GM23248 (cell line): ENCODE data around the gene CFAP251. TPM values are rescaled to one million over a fixed set of nuclear protein-coding genes. Genes with fewer than 3 reads are reported as not detected.

Experiments
- DNase-seq: peaks from one replicate; pipeline ENCODE4 v3.0.0-alpha.2; 2015
- H2AFZ ChIP-seq: fragments of 200-600 bp; sonication (generic); 2 replicates; pipeline ENCODE4 v1.6.1; 2016; ENCODE audit warnings: antibody characterized with exemption
- H3F3A ChIP-seq: fragments of 200-600 bp; sonication (generic); 2 replicates; pipeline ENCODE4 v1.6.1; 2016; ENCODE audit warnings: mild to moderate bottlenecking, antibody characterized with exemption, mixed run types; ENCODE audit not compliant: insufficient read depth
- H3K27ac ChIP-seq: fragments of 200-600 bp; sonication (generic); 2 replicates; pipeline ENCODE4 v1.5.1; 2016; ENCODE audit warnings: mild to moderate bottlenecking
- H3K27me3 ChIP-seq: fragments of 200-600 bp; sonication (generic); replicated peaks from 2 replicates; pipeline ENCODE4 v1.6.1; 2016; ENCODE audit warnings: mild to moderate bottlenecking; ENCODE audit not compliant: insufficient read depth
- H3K36me3 ChIP-seq: fragments of 200-600 bp; sonication (generic); 2 replicates; pipeline ENCODE4 v1.6.1; 2016; ENCODE audit warnings: low read depth, mild to moderate bottlenecking
- H3K4me1 ChIP-seq: fragments of 200-600 bp; sonication (generic); 2 replicates; pipeline ENCODE4 v1.6.1; 2016; ENCODE audit warnings: mild to moderate bottlenecking; ENCODE audit not compliant: insufficient read depth
- H3K4me2 ChIP-seq: fragments of 200-600 bp; sonication (generic); one replicate; pipeline ENCODE4 v1.6.1; 2016; ENCODE audit warnings: mild to moderate bottlenecking; ENCODE audit not compliant: unreplicated experiment
- H3K4me3 ChIP-seq: fragments of 200-600 bp; sonication (generic); 2 replicates; pipeline ENCODE4 v1.5.1; 2016; ENCODE audit warnings: mild to moderate bottlenecking
- H3K79me2 ChIP-seq: fragments of 200-600 bp; sonication (generic); 2 replicates; pipeline ENCODE4 v1.6.1; 2016; ENCODE audit warnings: mild to moderate bottlenecking; ENCODE audit not compliant: insufficient read depth
- H3K9ac ChIP-seq: fragments of 200-600 bp; sonication (generic); 2 replicates; pipeline ENCODE4 v1.6.1; 2016; ENCODE audit warnings: mild to moderate bottlenecking
- H3K9me2 ChIP-seq: fragments of 200-600 bp; sonication (generic); 2 replicates; pipeline ENCODE4 v1.6.1; 2016; ENCODE audit warnings: mixed run types, mild to moderate bottlenecking, moderate library complexity; ENCODE audit not compliant: insufficient read depth
- H3K9me3 ChIP-seq: fragments of 200-600 bp; sonication (generic); one replicate; pipeline ENCODE4 v1.6.1; 2017; ENCODE audit warnings: low read depth
- H4K20me1 ChIP-seq: fragments of 200-600 bp; sonication (generic); 2 replicates; pipeline ENCODE4 v1.6.0; 2016; ENCODE audit not compliant: insufficient read depth
- EZH2 ChIP-seq: fragments of 200-600 bp; sonication (generic); IDR thresholded peaks from 2 replicates; pipeline ENCODE4 v1.6.1; 2018; ENCODE audit warnings: antibody characterized with exemption, mild to moderate bottlenecking; ENCODE audit not compliant: insufficient read depth, poor library complexity, severe bottlenecking
- EZH2phosphoT487 ChIP-seq: fragments of 200-600 bp; sonication (generic); IDR thresholded peaks from 2 replicates; pipeline ENCODE4 v1.6.1; 2018; ENCODE audit warnings: antibody characterized with exemption, moderate library complexity, mild to moderate bottlenecking, low read depth; ENCODE audit not compliant: insufficient read depth
- WGBS, 2 experiments: methylation state at CpG; one replicate each; pipeline ENCODE4 v1.1.6; 2015 to 2017; ENCODE audit warnings: low lambda C conversion rate in 2 of 2, low coverage in 1 of 2; ENCODE audit errors: missing lambda C conversion rate in 2 of 2; 5-methylcytosine and 5-hydroxymethylcytosine counted together
- in situ Hi-C: fragments of 300-500 bp; cut with MboI; formaldehyde crosslinking; loops from 2 replicates; pipeline ENCODE4 v1.15.0; 2020
- polyA plus RNA-seq: library from polyadenylated mRNA; unstranded; fragments of >200 nt; fragmentation: Nextera tagmentation; extraction: Ambion mirVana; gene quantifications from 2 replicates; pipeline ENCODE4 v1.2.1, GENCODE V29; 2016
- total RNA-seq: library from RNA; depleted of rRNA; stranded (reverse); fragments of >200 nt; shearing (Covaris generic); gene quantifications from 2 replicates; pipeline ENCODE4 v1.2.3, GENCODE V29; 2014

CFAP251 gene
- total and polyA plus RNA-seq, 2 experiments from 2014 or later: 0.58 to 1.6 TPM

DNA sequence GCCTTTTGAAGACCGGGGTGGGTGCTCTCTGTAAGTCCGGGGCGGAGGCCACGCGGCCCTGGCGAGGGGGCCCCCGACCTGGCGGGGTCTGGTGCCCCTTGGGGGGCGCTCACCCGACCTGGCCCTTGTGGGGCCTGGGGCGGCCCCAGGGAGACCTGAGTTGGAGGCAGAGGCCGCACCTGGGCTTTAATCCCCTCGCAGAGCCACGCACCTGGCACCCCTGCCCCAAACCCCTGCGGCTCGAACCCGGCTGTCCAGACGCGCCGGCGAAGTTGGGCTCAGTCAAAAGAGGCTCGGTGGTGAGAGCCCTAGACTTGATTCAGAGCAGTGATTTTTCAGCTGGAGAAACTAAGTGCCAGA, 267 bp downstream of the CFAP251 start:
- Histone ChIP-seq H3K27me3 (no peaks in the 10 kb centered on the region), H3K9me2 (no peaks in the 10 kb centered on the region), H3K4me3 (0 out of 2 replicates have a peak overlapping the region, but pooled peaks have one; percentile 28), H3K9ac (no peak overlapping the region; the same call in 1 of the 2 replicates), H4K20me1 (no peaks in the 10 kb centered on the region), H3K36me3 (peaks cover 8% of the 10 kb centered on the region), H3K4me1 (no peaks in the 10 kb centered on the region), H3K79me2 (no peaks in the 10 kb centered on the region), H3F3A (peaks cover 14% of the 10 kb centered on the region), H3K4me2 (no peak overlapping the region), H3K9me3 (no peaks in the 10 kb centered on the region), H2AFZ (no peak overlapping the region), H3K27ac (no peak overlapping the region)
- WGBS, 2 experiments: 64 to 84% methylated on average over 16 to 21 of the region's 22 CpGs
- TF ChIP-seq EZH2: no peak
- TF ChIP-seq EZH2phosphoT487: no peak
- no peak for DNase-seq
- in situ Hi-C loops: no loop called here

DNA sequence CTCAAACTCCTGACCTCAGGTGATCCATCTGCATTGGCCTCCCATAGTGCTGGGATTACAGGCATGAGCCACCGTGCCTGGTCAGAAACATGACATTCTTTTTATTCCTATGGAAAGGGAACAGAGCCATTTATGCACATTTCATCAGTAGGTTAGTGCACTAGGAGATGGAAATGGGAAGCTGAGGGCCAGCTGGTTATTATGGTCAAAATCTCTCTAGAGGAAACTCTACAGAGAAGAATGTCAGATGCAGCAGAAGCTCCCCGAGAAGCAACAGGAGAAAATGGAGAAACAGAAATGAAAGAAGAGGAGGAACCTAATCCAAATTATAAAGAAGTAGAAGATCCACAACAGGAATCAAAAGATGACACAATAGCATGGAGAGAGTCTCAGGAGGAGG, 2.7 kb downstream of the CFAP251 start:
- Histone ChIP-seq H2AFZ (no peak overlapping the region), H3K27me3 (no peaks in the 10 kb centered on the region), H4K20me1 (no peaks in the 10 kb centered on the region), H3K9me3 (no peaks in the 10 kb centered on the region), H3K27ac (no peak overlapping the region), H3K79me2 (no peaks in the 10 kb centered on the region), H3K9ac (no peak overlapping the region), H3K4me1 (peaks cover 13% of the 10 kb centered on the region), H3K4me2 (no peak overlapping the region), H3K4me3 (no peak overlapping the region), H3K36me3 (peaks cover 7% of the 10 kb centered on the region), H3K9me2 (no peaks in the 10 kb centered on the region), H3F3A (peaks cover 29% of the 10 kb centered on the region)
- no peak for DNase-seq
- TF ChIP-seq EZH2phosphoT487 (no peak), EZH2 (no peak)
- in situ Hi-C loops: no loop called here
- 94 to 100% methylated on average over 2 of the region's 2 CpGs for WGBS, 2 experiments

DNA sequence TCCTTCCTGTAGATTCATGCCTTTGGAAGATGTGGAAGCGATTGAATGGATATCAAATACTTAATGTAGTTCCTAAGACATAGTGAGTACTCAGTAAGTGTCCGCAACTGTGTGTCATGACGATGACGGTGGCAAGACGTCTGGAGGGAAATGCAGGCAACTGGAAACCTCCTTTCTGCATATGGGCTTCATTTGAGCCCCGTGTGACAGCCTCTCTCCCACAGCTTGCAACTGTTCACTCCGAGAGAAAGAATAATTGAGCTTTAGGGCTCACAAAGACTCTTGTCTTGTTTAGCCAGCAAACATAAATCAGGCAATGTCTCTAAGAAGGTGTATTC, 6.9 kb downstream of the CFAP251 start:
- H3F3A ChIP-seq: peaks cover 21% of the 10 kb centered on the region
- H3K27me3 ChIP-seq: no peaks in the 10 kb centered on the region
- in situ Hi-C loops: no loop called here
- TF ChIP-seq EZH2 (no peak), EZH2phosphoT487 (no peak)
- 2 to 3% methylated on average over 7 of the region's 7 CpGs for WGBS, 2 experiments
- peaks cover 31% of the 10 kb centered on the region for H3K4me1 ChIP-seq
- no peaks in the 10 kb centered on the region for H3K9me3 ChIP-seq
- H3K79me2 ChIP-seq: no peaks in the 10 kb centered on the region
- peak overlapping the region; percentile 82 for H2AFZ ChIP-seq
- H3K36me3 ChIP-seq: no peaks in the 10 kb centered on the region
- H4K20me1 ChIP-seq: no peaks in the 10 kb centered on the region
- peak overlapping the region; percentile 99 for H3K27ac ChIP-seq
- peak overlapping the region; percentile 95 for H3K4me2 ChIP-seq
- DNase-seq: peak; percentile 91
- peak overlapping the region; percentile 87 for H3K9ac ChIP-seq
- no peaks in the 10 kb centered on the region for H3K9me2 ChIP-seq
- peak overlapping the region; percentile 69 for H3K4me3 ChIP-seq

DNA sequence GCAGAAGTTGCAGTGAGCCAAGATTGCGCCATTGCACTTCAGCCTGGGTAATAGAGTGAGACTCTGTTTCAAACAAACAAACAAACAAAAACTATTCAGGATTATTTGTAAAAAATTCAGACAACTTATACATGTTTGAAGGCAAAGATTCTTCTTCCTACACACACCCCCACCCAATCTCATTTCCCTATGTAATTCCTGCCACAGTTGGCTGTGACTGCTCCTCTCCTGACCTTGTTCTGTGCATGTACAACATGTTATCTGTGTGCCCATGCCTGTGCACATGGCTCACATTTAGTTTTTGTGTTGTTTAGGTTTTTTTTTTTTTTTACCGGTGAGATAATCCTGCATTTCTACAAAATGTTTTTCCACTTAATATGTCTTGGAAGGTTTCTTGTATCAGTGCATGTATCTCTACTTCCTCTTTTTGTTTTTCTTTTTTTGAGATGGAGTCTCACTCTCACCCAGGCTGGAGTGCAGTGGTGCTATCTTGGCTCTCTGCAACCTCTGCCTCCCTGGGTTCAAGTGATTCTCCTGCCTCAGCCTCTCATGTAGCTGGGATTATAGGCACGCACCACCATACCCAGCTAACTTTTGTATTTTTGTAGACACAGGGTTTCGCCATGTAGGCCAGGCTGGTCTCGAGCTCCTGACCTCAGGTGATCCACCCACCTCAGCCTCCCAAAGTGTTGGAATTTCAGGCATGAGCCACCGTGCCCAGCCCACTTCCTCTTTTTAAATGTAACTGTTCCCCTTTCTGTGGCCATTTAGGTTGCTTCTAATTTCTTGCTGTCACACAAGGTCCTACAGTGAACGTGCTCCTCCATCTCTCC, 8.7 kb downstream of the CFAP251 start:
- H3K27ac ChIP-seq: no peak overlapping the region

More for the DNA sequence above, 8.7 kb downstream of the CFAP251 start:
- Histone ChIP-seq H3K4me3 (no peak overlapping the region), H3K9me3 (no peaks in the 10 kb centered on the region), H3K27me3 (no peaks in the 10 kb centered on the region), H3F3A (peaks cover 21% of the 10 kb centered on the region), H3K4me1 (peaks cover 31% of the 10 kb centered on the region), H3K79me2 (no peaks in the 10 kb centered on the region), H4K20me1 (no peaks in the 10 kb centered on the region), H3K9me2 (no peaks in the 10 kb centered on the region), H3K36me3 (no peaks in the 10 kb centered on the region), H2AFZ (peak overlapping the region; percentile 51), H3K9ac (0 out of 2 replicates have a peak overlapping the region, but pooled peaks have one; percentile 6), H3K4me2 (peak overlapping the region; percentile 47)
- in situ Hi-C loops: no loop called here
- TF ChIP-seq EZH2 (no peak), EZH2phosphoT487 (no peak)
- no peak for DNase-seq
- 74 to 81% methylated on average over 7 of the region's 7 CpGs for WGBS, 2 experiments
